A673 (cell line): ENCODE measurements around the gene FUBP1. TPM values are rescaled to one million over a fixed set of nuclear protein-coding genes. Genes with fewer than 3 reads are reported as not detected.

Experiments used
- BruUV-seq: library from RNA; stranded (reverse); fragments of 400-500 nt; replicated peaks from 2 replicates; lab custom pipeline; 2021; lab: Mats Ljungman, UMichigan
- CTCF ChIA-PET: fragments of 300-600 bp; sonication (Branson Sonifier 250); formaldehyde crosslinking; loops from one replicate; lab custom pipeline; 2022; ENCODE audit warnings: antibody characterized with exemption; lab: Charles Lee
- POLR2A ChIA-PET: fragments of 300-600 bp; sonication (Branson Sonifier 250); formaldehyde crosslinking; loops from one replicate; lab custom pipeline; 2022; ENCODE audit warnings: antibody characterized with exemption; ENCODE audit not compliant: low non-redundant PET; lab: Charles Lee
- DNase-seq: peaks from one replicate; pipeline ENCODE4 v3.0.0-alpha.2; 2015; ENCODE audit warnings: low spot score
- H3K27ac ChIP-seq: fragments of 200-600 bp; sonication (generic); 2 replicates; pipeline ENCODE4 v1.5.1; 2016; ENCODE audit warnings: mixed run types, low read depth, mild to moderate bottlenecking, mixed read lengths, antibody characterized with exemption, low read length; ENCODE audit not compliant: poor library complexity, severe bottlenecking
- H3K27me3 ChIP-seq: fragments of 200-600 bp; sonication (generic); replicated peaks from 2 replicates; pipeline ENCODE4 v1.6.1; 2017; ENCODE audit warnings: mixed run types, low read depth, mild to moderate bottlenecking, mixed read lengths, antibody characterized with exemption, low read length; ENCODE audit not compliant: insufficient read depth, poor library complexity
- H3K36me3 ChIP-seq: fragments of 200-600 bp; sonication (generic); 2 replicates; pipeline ENCODE4 v1.6.1; 2016; ENCODE audit warnings: mixed run types, mild to moderate bottlenecking, mixed read lengths, antibody characterized with exemption, low read length; ENCODE audit not compliant: insufficient read depth, poor library complexity, severe bottlenecking
- H3K4me1 ChIP-seq: fragments of 200-600 bp; sonication (generic); 2 replicates; pipeline ENCODE4 v1.6.1; 2017; ENCODE audit warnings: mixed run types, mild to moderate bottlenecking, mixed read lengths, antibody characterized with exemption, low read length; ENCODE audit not compliant: insufficient read depth, poor library complexity, severe bottlenecking
- H3K4me3 ChIP-seq: fragments of 200-600 bp; sonication (generic); 2 replicates; pipeline ENCODE4 v1.5.1; 2016; ENCODE audit warnings: low read depth, mixed run types, mild to moderate bottlenecking, mixed read lengths, low read length; ENCODE audit not compliant: poor library complexity, severe bottlenecking
- H3K9me3 ChIP-seq: fragments of 200-600 bp; sonication (generic); 2 replicates; pipeline ENCODE4 v1.6.1; 2016; ENCODE audit warnings: mixed run types, low read depth, mild to moderate bottlenecking, mixed read lengths, antibody characterized with exemption, low read length; ENCODE audit not compliant: poor library complexity, severe bottlenecking
- CTCF ChIP-seq: fragments of 300-800, 200-600 bp; sonication (generic); conservative IDR thresholded peaks from 2 replicates; pipeline ENCODE4 v1.5.1; 2017; ENCODE audit warnings: low read depth, mild to moderate bottlenecking, antibody characterized with exemption, low read length, moderate library complexity, mixed read lengths
- EZH2 ChIP-seq: fragments of 200-600 bp; sonication (generic); IDR thresholded peaks from 2 replicates; pipeline ENCODE4 v1.6.1; 2017; ENCODE audit warnings: borderline replicate concordance, low read depth, mild to moderate bottlenecking, mixed read lengths, antibody characterized with exemption, low read length; ENCODE audit not compliant: poor library complexity, severe bottlenecking
- intact Hi-C: fragments of 100-400 bp; cut with micrococcal nuclease; formaldehyde crosslinking; loops from one replicate; pipeline ENCODE4 v1.10.0; 2022; ENCODE audit not compliant: unreplicated experiment
- total RNA-seq: library from RNA; stranded (reverse); gene quantifications from 2 replicates; pipeline ENCODE4 v1.2.3, GENCODE V29; 2021

The FUBP1 gene
- total RNA-seq, 1 experiment from 2014 or later: 213 TPM

DNA sequence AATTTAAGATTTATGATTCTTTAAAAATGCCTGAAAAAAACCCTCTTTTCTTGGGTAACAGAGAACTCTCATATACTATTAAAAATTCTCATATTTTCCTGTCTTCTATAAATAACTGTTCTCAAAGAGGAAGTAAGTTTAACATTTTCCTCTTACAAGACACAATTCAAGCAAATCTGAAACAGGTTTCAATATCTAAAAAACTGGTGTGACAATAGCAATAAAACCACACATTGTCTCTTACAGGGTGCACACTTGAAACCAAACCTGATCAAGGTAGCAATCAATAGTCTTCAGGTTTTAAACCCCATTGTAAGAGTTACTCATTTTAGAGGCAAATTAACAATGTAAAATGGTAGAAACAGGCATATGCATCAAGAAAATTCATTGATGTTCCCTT is 28.0 kb downstream of the FUBP1 start:
- no peaks in the 10 kb centered on the region for H3K9me3 ChIP-seq
- intact Hi-C loops: loop anchor here (10.0 kb wide), 1 partner anchor 236 kb away; no protein-coding TSS in a partner anchor
- no peak for TF ChIP-seq EZH2
- TF ChIP-seq CTCF: no peak
- H3K4me3 ChIP-seq: no peak overlapping the region
- BruUV-seq: no TSS peak
- peaks cover 100% of the 10 kb centered on the region for H3K36me3 ChIP-seq
- DNase-seq: no peak
- H3K27me3 ChIP-seq: no peaks in the 10 kb centered on the region
- H3K27ac ChIP-seq: no peak overlapping the region
- POLR2A ChIA-PET: no interaction called here
- CTCF ChIA-PET: no interaction called here
- H3K4me1 ChIP-seq: no peaks in the 10 kb centered on the region

- DNase-seq: peak; percentile 25
- no peak overlapping the region for H3K27ac ChIP-seq
- no peaks in the 10 kb centered on the region for H3K4me1 ChIP-seq
- CTCF ChIA-PET: no interaction called here
- no peak for TF ChIP-seq EZH2
- TF ChIP-seq CTCF: no peak
- H3K36me3 ChIP-seq: peaks cover 100% of the 10 kb centered on the region
- no peak overlapping the region for H3K4me3 ChIP-seq
- H3K9me3 ChIP-seq: no peaks in the 10 kb centered on the region
- intact Hi-C loops: no loop called here
- H3K27me3 ChIP-seq: no peaks in the 10 kb centered on the region
- BruUV-seq: no TSS peak
- POLR2A ChIA-PET: no interaction called here
Observed at GRCh38 chr1:77948841-77949424, 29.9 kb downstream of the FUBP1 start.

- ChIA-PET POLR2A (interaction anchor here (0.6 kb wide), 1 partner anchor 30 kb away, joined by 3 read pairs; no protein-coding TSS in a partner anchor), CTCF (no interaction called here)
- H3K27me3 ChIP-seq: no peaks in the 10 kb centered on the region
- BruUV-seq: no TSS peak
- intact Hi-C loops: no loop called here
- H3K4me3 ChIP-seq: no peak overlapping the region
- no peak for DNase-seq
- no peaks in the 10 kb centered on the region for H3K4me1 ChIP-seq
- no peaks in the 10 kb centered on the region for H3K9me3 ChIP-seq
- TF ChIP-seq EZH2 (no peak), CTCF (no peak)
- H3K36me3 ChIP-seq: peaks cover 91% of the 10 kb centered on the region
- H3K27ac ChIP-seq: no peak overlapping the region
Observed at GRCh38 chr1:77945345-77945744, 33.5 kb downstream of the FUBP1 start.
